Skeletal muscle cell (primary cell): ENCODE results near the gene EPHA6.
"Not testable (repeated sequence)": the region's sequence is repeated elsewhere in the genome, so short reads cannot be mapped to it uniquely, and the experiment has no call there.

Source experiments
- DNase-seq: peaks from one replicate; pipeline ENCODE4 v3.0.0-alpha.2; 2010; ENCODE audit warnings: low read depth
- H3K4me3 ChIP-seq: 2 replicates; pipeline ENCODE4 v1.5.1; 2011; ENCODE audit warnings: low read depth, mild to moderate bottlenecking, control low read depth, low read length, moderate library complexity

EPHA6 gene

GRCh38 chr3:97497138-97497537, 682.7 kb downstream of the EPHA6 start:
- no peak for DNase-seq
- H3K4me3 ChIP-seq: no peak overlapping the region

- no peak for DNase-seq
- H3K4me3 ChIP-seq: no peak overlapping the region
These were observed 690.1 kb downstream of the EPHA6 start for GRCh38 chr3:97504463-97504862.

GRCh38 chr3:97510795-97511194, 696.4 kb downstream of the EPHA6 start:
- H3K4me3 ChIP-seq: no peak overlapping the region
- no peak for DNase-seq

- no peak for DNase-seq
- H3K4me3 ChIP-seq: no peak overlapping the region
These were observed 700.7 kb downstream of the EPHA6 start for GRCh38 chr3:97515076-97515475.

GRCh38 chr3:97530691-97531090, 716.3 kb downstream of the EPHA6 start:
- no peak overlapping the region for H3K4me3 ChIP-seq
- no peak for DNase-seq

GRCh38 chr3:97547573-97547972, 733.2 kb downstream of the EPHA6 start:
- H3K4me3 ChIP-seq, DNase-seq: not testable (repeated sequence)

- DNase-seq: no peak
These were observed 736.0 kb downstream of the EPHA6 start for GRCh38 chr3:97550408-97550807.

GRCh38 chr3:97552186-97552585, 737.8 kb downstream of the EPHA6 start:
- no peak overlapping the region for H3K4me3 ChIP-seq
- no peak for DNase-seq

More at GRCh38 chr3:97550408-97550807, 736.0 kb downstream of the EPHA6 start:
- H3K4me3 ChIP-seq: no peak overlapping the region

- H3K4me3 ChIP-seq: no peak overlapping the region
- DNase-seq: no peak
These were observed 761.3 kb downstream of the EPHA6 start for GRCh38 chr3:97575742-97576141.

GRCh38 chr3:97576221-97576620, 761.8 kb downstream of the EPHA6 start:
- H3K4me3 ChIP-seq: no peak overlapping the region
- DNase-seq: no peak

- no peak overlapping the region for H3K4me3 ChIP-seq
- no peak for DNase-seq
These were observed 765.0 kb downstream of the EPHA6 start for GRCh38 chr3:97579365-97579764.

GRCh38 chr3:97610626-97611025, 796.2 kb downstream of the EPHA6 start:
- no peak overlapping the region for H3K4me3 ChIP-seq
- no peak for DNase-seq

- H3K4me3 ChIP-seq: no peak overlapping the region
- no peak for DNase-seq
These were observed 798.2 kb downstream of the EPHA6 start for GRCh38 chr3:97612632-97613031.

GRCh38 chr3:97613139-97613538, 798.7 kb downstream of the EPHA6 start:
- H3K4me3 ChIP-seq: no peak overlapping the region
- DNase-seq: no peak

GRCh38 chr3:97620514-97620913, 806.1 kb downstream of the EPHA6 start:
- DNase-seq, H3K4me3 ChIP-seq: not testable (repeated sequence)

GRCh38 chr3:97636465-97636864, 822.1 kb downstream of the EPHA6 start:
- no peak for DNase-seq
- H3K4me3 ChIP-seq: no peak overlapping the region

GRCh38 chr3:97646932-97647331, 832.5 kb downstream of the EPHA6 start:
- DNase-seq: no peak
- H3K4me3 ChIP-seq: no peak overlapping the region

- no peak for DNase-seq
- H3K4me3 ChIP-seq: no peak overlapping the region
These were observed 833.1 kb downstream of the EPHA6 start for GRCh38 chr3:97647441-97647982.

GRCh38 chr3:97655971-97656370, 841.6 kb downstream of the EPHA6 start:
- H3K4me3 ChIP-seq: no peak overlapping the region
- no peak for DNase-seq

- H3K4me3 ChIP-seq: no peak overlapping the region
- DNase-seq: no peak
These were observed 842.2 kb downstream of the EPHA6 start for GRCh38 chr3:97656638-97657037.

- no peak for DNase-seq
- H3K4me3 ChIP-seq: no peak overlapping the region
These were observed 844.4 kb downstream of the EPHA6 start for GRCh38 chr3:97658668-97659285.

GRCh38 chr3:97662264-97662663, 847.9 kb downstream of the EPHA6 start:
- DNase-seq: no peak
- H3K4me3 ChIP-seq: no peak overlapping the region
